Stimulated activated naive B cell treated with anti-CD40 and anti-IgM and Interleukin-4, amounts not matched to agents 10 μg/mL and 1 μg/mL and 100 μg/mL, for 72 hours (primary cell): ENCODE measurements around the gene GALNT18.
A peak's percentile ranks its signal among the peaks of the same experiment; 100 is the strongest.

Experiments
- ATAC-seq, 2 donors: fragments of 150-1000 bp; cut with Tn5 transposase; replicated peaks; 2 replicates each; pipeline ENCODE4 v1.10.0; 2021; ENCODE audit warnings: moderate library complexity in 1 of 2
- DNase-seq: peaks from one replicate; pipeline ENCODE4 v3.0.0; 2021
- H3K27ac Mint-ChIP-seq: one replicate; pipeline ENCODE4 v1.8.0; 2022; ENCODE audit warnings: mild to moderate bottlenecking, mixed read lengths
- H3K27me3 Mint-ChIP-seq, 2 donors: one replicate each; pipeline ENCODE4 v1.8.0; 2022; ENCODE audit warnings: mixed read lengths in 2 of 2
- H3K36me3 Mint-ChIP-seq, 2 donors: one replicate each; pipeline ENCODE4 v1.8.0; 2022; ENCODE audit warnings: mixed read lengths in 2 of 2, mild to moderate bottlenecking in 1 of 2
- H3K4me1 Mint-ChIP-seq, 2 donors: one replicate each; pipeline ENCODE4 v1.8.0; 2022; ENCODE audit warnings: mixed read lengths in 2 of 2, mild to moderate bottlenecking in 1 of 2
- H3K4me3 Mint-ChIP-seq, 2 donors: one replicate each; pipeline ENCODE4 v1.8.0; 2022; ENCODE audit warnings: mild to moderate bottlenecking in 2 of 2, mixed read lengths in 2 of 2, moderate library complexity in 1 of 2
- H3K9me3 Mint-ChIP-seq, 2 donors: one replicate each; pipeline ENCODE4 v1.8.0; 2022; ENCODE audit warnings: mixed read lengths in 2 of 2, mild to moderate bottlenecking in 1 of 2

The GALNT18 gene

DNA sequence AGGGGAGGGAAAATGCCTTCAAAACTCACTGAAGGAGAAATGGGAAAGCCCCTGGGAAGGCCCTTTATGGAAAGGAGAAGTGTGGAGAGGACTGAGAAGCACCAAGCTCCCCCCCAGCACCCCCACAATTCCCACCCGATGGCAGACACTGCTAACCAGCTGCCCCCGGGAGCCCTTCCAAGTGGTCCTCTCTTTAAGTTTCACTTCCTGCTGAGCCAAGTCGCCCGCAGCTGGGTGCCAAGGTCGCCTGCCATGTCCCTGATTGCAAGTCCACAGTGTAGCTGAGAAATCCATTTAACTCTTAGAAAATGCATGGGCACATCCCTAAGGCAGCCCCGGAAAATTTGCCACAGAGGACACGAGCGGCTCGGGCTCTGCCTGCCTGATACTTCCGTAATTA is 68.2 kb downstream of the GALNT18 start:
- peaks cover 8 to 16% of the 10 kb centered on the region in 2 donors for H3K27me3 Mint-ChIP-seq
- no peaks in the 10 kb centered on the region for H3K9me3 Mint-ChIP-seq
- ATAC-seq: peak in 1 of 2 donors; percentile 39
- DNase-seq: no peak
- H3K4me1 Mint-ChIP-seq: peaks cover 0 to 4% of the 10 kb centered on the region in 2 donors
- no peak overlapping the region for H3K27ac Mint-ChIP-seq
- H3K4me3 Mint-ChIP-seq: no peak overlapping the region
- no peaks in the 10 kb centered on the region for H3K36me3 Mint-ChIP-seq

DNA sequence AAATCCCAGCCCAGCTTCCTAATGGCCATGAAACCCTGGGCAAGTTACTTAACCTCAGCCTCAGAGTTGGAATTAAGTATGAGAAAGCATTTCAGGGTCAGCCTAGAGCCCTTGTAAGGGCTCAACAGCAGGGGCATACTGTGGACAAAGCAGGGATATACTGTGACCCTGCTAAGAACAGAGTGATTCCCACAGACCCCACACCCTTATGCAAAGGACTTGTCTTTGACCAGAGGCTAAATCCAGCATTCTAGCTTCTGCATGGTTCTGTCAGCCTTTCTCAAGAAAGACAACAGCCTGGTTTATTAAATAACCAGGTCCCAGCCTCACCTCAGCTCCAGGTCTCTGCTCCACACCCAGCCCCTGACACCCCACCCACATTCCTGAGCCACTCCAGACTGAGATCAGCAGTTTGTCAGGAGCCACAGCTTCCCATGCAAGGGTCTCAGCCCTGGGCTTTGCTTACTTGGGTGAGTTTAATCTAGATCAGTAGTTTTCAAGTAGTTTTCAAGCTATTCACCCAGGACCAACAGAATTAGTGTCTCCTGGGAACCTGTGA is 69.2 kb downstream of the GALNT18 start:
- H3K4me3 Mint-ChIP-seq: no peak overlapping the region
- peaks cover 8 to 16% of the 10 kb centered on the region in 2 donors for H3K27me3 Mint-ChIP-seq
- DNase-seq: no peak
- H3K27ac Mint-ChIP-seq: no peak overlapping the region
- no peak for ATAC-seq
- peaks cover 0 to 4% of the 10 kb centered on the region in 2 donors for H3K4me1 Mint-ChIP-seq
- no peaks in the 10 kb centered on the region for H3K36me3 Mint-ChIP-seq
- no peaks in the 10 kb centered on the region for H3K9me3 Mint-ChIP-seq

DNA sequence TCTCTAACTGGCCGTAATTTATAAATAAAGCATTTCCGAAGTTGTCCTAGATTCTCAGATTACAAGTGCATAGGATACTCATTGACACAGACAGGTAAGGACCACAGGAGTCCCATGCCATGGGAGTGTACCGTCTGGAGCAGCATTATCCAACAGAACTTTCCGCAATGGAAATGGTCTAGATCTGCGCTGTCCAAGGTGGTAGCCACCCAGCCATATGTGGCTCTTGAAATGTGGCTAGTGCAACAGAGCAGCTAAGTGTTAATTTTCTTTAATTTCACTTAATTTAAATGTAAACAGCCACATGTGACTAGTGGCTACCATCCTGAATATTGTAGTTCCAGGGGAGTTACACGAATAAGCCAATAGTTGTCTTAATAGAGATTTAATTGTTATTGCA is 71.3 kb downstream of the GALNT18 start:
- Mint-ChIP-seq H3K27ac (no peak overlapping the region), H3K4me3 (no peak overlapping the region), H3K4me1 (peaks cover 0 to 4% of the 10 kb centered on the region in 2 donors), H3K36me3 (no peaks in the 10 kb centered on the region), H3K27me3 (peaks cover 8 to 20% of the 10 kb centered on the region in 2 donors), H3K9me3 (no peaks in the 10 kb centered on the region)
- DNase-seq (no peak), ATAC-seq (no peak)

DNA sequence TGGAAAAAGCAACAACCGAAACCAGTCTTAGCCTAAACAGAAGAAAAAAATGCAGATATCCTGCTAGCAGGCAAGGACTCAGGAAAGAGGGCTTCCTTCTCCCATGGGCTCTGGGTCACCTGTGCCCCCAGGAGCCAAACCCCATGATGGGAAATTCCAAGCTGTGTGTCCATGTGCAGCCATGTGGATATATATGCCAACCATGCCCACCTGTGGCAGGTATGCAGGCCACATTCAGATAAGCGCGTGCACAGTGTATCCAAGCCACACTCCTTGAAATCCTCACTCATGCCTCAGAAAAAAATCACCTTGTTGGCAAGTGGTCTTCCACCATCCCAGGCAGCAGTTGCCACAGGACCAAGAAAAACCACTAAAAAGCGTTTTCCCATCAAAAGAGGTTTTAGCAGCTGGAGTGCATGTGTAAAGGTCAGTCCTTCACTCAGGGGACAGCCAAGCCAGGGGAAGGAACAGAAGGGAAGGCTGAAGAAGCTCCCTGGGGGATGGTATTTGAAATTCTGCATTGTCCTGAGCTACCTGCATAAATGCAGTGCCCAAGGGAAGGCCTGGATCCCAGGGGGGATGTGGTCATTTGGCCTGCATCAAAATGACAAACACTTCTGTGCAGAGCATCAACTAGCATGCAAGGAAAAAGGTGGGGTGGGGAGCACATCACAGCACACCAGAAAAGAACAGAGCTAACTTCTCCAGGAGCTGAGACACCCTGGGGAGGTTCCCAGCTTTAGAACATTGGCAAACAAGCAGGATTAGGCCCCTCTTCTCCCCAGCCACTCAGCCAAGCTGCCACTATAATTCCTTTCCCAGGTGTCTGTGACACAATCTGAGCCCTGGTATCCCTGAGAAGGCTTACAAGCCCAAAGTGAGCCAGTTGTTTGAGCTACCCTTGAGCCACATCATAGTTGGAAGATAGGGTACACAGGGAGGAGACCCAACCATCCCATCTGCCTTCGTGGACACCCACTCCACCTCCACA is 76.2 kb downstream of the GALNT18 start:
- no peak for ATAC-seq
- no peaks in the 10 kb centered on the region for H3K9me3 Mint-ChIP-seq
- no peak overlapping the region for H3K4me3 Mint-ChIP-seq
- no peak for DNase-seq
- H3K27ac Mint-ChIP-seq: no peak overlapping the region
- H3K36me3 Mint-ChIP-seq: no peaks in the 10 kb centered on the region
- H3K4me1 Mint-ChIP-seq: no peaks in the 10 kb centered on the region
- peaks cover 0 to 13% of the 10 kb centered on the region in 2 donors for H3K27me3 Mint-ChIP-seq

DNA sequence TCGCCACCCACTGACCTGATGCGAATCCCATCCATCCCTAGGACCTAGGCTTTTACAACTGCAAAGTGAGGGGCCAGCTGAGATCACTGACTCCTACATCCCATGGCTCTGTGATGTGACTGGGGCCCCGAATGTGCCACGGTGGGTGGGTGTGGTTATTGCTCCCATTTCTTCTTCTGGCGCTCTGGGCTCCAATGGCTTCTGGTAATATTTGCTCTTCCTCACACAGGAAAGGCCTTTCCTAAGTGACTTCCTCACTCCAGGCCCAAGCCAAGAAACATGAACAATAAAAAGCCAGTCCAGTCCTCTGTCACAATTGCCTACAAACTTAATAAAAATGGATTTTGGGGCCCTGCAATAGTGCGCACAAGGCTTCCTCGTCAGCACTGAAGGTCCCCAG is 78.1 kb downstream of the GALNT18 start:
- Mint-ChIP-seq H3K4me3 (no peak overlapping the region), H3K27me3 (peaks cover 0 to 4% of the 10 kb centered on the region in 2 donors), H3K27ac (no peak overlapping the region), H3K4me1 (no peaks in the 10 kb centered on the region), H3K9me3 (no peaks in the 10 kb centered on the region), H3K36me3 (no peaks in the 10 kb centered on the region)
- no peak for DNase-seq
- ATAC-seq: no peak

DNA sequence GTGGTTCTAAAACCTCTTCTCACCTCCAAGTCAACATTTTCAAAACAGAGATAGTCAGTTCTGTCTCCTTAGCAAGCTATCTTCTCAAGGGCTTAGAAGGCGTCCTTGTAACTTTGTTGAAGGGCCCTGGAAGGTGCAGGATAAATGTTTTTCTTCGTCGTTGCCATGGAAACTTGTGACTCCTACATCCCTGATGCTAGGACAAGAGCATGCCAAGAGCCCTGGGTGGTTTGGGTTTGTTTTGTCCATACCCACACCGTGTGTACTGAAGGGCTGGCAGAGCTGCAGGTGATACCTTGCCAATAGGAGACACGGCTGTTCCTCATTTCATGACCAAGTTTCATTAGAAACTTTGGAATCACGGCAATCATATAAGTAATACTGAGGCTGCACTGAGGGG is 81.6 kb downstream of the GALNT18 start:
- Mint-ChIP-seq H3K27me3 (peaks cover 4% of the 10 kb centered on the region in 2 donors), H3K4me1 (no peaks in the 10 kb centered on the region), H3K9me3 (no peaks in the 10 kb centered on the region), H3K36me3 (no peaks in the 10 kb centered on the region), H3K4me3 (no peak overlapping the region), H3K27ac (no peak overlapping the region)
- no peak for DNase-seq
- ATAC-seq: no peak

DNA sequence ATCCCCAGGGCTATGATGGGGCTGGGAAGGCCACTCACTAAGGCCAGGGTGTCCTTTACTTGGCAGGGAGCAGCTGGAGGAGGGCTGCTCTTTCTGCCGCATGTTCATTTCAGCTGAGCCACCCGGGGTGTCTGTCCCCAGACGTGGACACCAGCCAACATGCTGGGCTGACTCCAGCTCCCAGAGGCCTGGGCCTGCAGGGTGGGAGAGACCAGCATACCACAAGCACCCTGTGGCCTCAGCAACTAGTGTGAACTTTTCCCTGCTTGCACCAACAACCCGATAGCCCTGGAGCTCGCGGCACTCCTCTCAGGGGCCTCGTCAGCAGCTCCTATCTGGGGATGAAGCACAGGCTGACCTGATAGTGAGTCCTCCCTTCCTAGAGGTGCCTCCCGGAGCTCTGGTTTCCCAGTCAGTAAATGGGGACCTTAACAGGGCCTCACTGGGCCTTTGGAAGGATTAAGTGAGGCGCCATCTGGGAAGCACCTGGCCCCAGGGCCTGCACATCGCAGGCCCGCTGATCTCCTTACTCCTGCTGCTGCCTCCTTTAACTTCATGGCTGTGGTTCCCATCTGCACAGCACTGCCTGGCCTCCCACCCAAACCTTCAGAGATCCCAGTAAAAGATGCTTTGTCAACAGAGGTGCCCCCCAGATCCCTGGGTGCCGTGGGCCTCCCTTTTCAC is 83.4 kb downstream of the GALNT18 start:
- H3K9me3 Mint-ChIP-seq: no peaks in the 10 kb centered on the region
- no peaks in the 10 kb centered on the region for H3K36me3 Mint-ChIP-seq
- no peak overlapping the region for H3K27ac Mint-ChIP-seq
- DNase-seq: no peak
- no peak overlapping the region for H3K4me3 Mint-ChIP-seq
- no peaks in the 10 kb centered on the region for H3K4me1 Mint-ChIP-seq
- peaks cover 4% of the 10 kb centered on the region in 2 donors for H3K27me3 Mint-ChIP-seq
- no peak for ATAC-seq

DNA sequence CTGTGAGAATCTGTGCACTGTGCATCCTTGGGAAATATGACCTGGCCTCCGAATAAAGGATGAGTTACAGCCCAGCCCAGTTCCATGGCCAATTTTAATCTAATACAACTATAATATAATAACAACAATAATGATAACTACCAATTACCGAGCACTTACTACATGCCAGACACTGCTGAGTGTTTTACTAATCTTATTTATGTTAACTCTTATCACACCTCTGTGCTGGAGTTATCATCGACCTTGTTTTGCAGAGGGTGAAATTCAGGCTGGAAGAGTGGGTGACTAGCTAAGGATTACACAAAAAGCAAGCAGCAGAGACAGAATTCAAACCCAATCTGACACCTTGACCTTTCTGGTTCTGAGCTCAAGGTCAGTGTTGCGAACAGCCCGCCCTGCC is 83.9 kb downstream of the GALNT18 start:
- Mint-ChIP-seq H3K4me3 (no peak overlapping the region), H3K9me3 (no peaks in the 10 kb centered on the region), H3K27me3 (peaks cover 4% of the 10 kb centered on the region in 2 donors), H3K27ac (no peak overlapping the region), H3K4me1 (no peaks in the 10 kb centered on the region), H3K36me3 (no peaks in the 10 kb centered on the region)
- DNase-seq: no peak
- no peak for ATAC-seq

DNA sequence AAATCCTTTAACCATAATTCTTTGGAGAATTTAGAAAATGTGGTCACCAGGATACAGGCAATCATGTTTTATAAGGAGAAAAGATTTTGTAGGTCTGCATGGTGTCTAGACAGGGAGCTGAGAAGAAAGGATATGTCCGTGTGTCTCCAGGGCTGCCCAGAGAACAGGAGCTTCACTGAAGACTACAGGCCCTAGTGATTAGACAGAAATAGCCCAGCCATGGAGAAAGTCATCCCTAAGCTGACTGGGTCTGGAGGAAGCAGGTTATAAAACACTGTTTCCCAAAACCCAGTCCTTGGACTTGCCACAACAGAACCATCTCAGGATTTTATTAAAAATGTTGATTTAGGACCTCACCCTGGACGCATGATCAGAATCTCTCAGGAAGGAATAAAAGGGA is 84.4 kb downstream of the GALNT18 start:
- H3K27ac Mint-ChIP-seq: no peak overlapping the region
- ATAC-seq (no peak), DNase-seq (no peak)
- no peak overlapping the region for H3K4me3 Mint-ChIP-seq
- no peaks in the 10 kb centered on the region for H3K9me3 Mint-ChIP-seq
- peaks cover 4% of the 10 kb centered on the region in 2 donors for H3K27me3 Mint-ChIP-seq
- H3K4me1 Mint-ChIP-seq: no peaks in the 10 kb centered on the region
- no peaks in the 10 kb centered on the region for H3K36me3 Mint-ChIP-seq

DNA sequence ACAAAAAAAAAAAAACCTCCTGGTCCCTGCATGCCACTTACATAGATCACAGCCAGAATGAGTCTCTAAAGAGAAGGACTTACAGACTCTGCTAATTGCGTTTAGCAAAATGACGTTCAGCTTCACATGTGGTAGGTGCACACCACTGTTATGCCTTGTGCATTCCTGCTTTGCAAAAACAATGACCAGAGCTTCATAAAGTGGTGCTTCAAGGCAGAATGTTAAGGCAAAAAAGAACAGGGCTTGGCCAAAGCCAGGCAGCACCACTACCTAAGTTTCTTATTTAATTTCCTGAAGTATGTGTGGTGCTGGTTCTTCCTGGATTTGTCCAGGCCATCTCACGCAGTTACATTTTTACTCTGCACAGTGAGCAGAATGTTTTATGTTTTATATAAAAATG is 85.2 kb downstream of the GALNT18 start:
- Mint-ChIP-seq H3K4me3 (no peak overlapping the region), H3K4me1 (no peaks in the 10 kb centered on the region), H3K27ac (no peak overlapping the region), H3K36me3 (no peaks in the 10 kb centered on the region), H3K9me3 (no peaks in the 10 kb centered on the region), H3K27me3 (peaks cover 4% of the 10 kb centered on the region in 2 donors)
- no peak for ATAC-seq
- no peak for DNase-seq

DNA sequence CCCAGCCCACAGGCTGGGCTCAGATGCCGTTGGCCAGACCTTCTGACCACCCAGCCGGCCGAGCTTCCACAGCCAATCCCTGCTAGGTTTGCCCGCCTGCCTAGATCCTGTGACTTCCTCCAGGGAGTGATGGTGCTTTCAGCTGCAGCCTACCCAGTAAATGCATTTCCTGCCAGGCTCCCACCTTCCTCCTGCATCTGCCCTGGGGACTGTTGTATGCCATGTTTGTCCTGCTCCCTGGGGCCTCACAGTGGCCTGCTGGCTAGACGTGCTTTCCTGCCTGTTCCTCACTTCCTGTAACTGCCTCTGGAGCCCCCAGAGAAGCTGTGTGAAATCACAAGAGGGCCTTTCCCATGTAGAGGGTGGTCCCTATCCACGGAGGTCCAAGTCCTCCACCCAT is 86.2 kb downstream of the GALNT18 start:
- no peak overlapping the region for H3K4me3 Mint-ChIP-seq
- ATAC-seq (no peak), DNase-seq (no peak)
- H3K4me1 Mint-ChIP-seq: no peaks in the 10 kb centered on the region
- no peaks in the 10 kb centered on the region for H3K36me3 Mint-ChIP-seq
- no peaks in the 10 kb centered on the region for H3K9me3 Mint-ChIP-seq
- H3K27ac Mint-ChIP-seq: no peak overlapping the region
- H3K27me3 Mint-ChIP-seq: peaks cover 4% of the 10 kb centered on the region in 2 donors

DNA sequence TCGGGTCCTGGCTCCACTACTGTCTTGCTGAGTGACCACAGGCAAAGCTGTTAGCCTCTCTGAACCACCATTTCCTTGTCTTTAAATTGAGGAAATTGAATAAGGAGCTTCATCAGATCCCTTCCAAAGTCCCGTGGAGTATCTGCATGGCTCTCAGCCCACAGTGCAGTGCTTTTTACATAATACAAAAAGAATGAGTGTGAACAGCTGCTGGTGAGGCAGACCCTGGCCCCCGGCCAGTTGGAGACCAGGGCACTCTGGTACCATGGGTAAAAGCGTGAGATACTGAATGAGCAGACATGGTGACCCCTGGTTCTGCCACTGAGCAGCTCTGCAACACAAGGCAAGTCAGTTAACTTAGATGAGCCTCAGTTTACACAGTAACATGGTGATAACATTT is 86.8 kb downstream of the GALNT18 start:
- no peaks in the 10 kb centered on the region for H3K9me3 Mint-ChIP-seq
- DNase-seq (no peak), ATAC-seq (no peak)
- no peak overlapping the region for H3K27ac Mint-ChIP-seq
- no peaks in the 10 kb centered on the region for H3K36me3 Mint-ChIP-seq
- peaks cover 4% of the 10 kb centered on the region in 2 donors for H3K27me3 Mint-ChIP-seq
- no peaks in the 10 kb centered on the region for H3K4me1 Mint-ChIP-seq
- H3K4me3 Mint-ChIP-seq: no peak overlapping the region

DNA sequence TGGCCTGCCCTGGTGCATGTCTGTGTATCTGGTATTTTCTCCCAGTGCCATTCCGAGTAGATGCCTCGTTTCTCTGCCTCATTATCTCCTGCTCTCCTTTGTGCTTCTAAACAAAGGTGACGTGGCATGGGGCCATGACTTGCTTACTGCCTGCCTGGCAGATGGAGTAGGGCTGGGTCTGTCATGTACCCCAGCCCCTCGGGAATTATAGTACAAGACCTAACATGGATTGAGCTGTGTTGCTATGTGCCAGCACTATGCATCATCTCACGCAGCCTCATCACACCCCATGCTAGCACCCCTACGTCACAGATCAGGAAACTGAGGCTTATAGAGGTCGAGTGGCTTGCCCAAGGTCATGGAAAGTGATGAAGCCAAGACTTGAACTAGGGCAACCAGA is 88.1 kb downstream of the GALNT18 start:
- H3K36me3 Mint-ChIP-seq: no peaks in the 10 kb centered on the region
- no peaks in the 10 kb centered on the region for H3K4me1 Mint-ChIP-seq
- ATAC-seq: no peak
- no peak overlapping the region for H3K4me3 Mint-ChIP-seq
- no peak for DNase-seq
- no peak overlapping the region for H3K27ac Mint-ChIP-seq
- peaks cover 4% of the 10 kb centered on the region in 2 donors for H3K27me3 Mint-ChIP-seq
- no peaks in the 10 kb centered on the region for H3K9me3 Mint-ChIP-seq

DNA sequence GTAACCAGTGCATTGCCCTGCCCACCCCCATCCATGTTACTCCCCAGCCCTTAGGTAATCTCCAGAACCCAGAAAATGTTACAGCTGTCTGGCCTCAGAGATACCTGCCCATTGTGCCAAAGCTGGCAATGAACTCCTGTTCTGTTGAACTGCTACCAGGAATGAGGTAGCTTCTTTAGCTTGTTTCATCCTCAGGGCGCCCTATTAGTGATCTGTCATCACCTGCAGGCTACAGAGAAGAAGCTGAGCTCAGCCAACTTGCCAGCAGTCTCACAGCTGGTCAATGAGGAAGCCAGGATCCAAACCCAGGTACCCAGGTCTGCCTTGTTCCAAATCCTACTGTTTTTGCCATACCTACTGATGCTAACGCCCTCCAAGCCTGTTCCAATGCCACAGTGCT is 88.7 kb downstream of the GALNT18 start:
- no peaks in the 10 kb centered on the region for H3K36me3 Mint-ChIP-seq
- H3K9me3 Mint-ChIP-seq: peaks cover 0 to 2% of the 10 kb centered on the region in 2 donors
- DNase-seq (no peak), ATAC-seq (no peak)
- no peak overlapping the region for H3K4me3 Mint-ChIP-seq
- H3K4me1 Mint-ChIP-seq: no peaks in the 10 kb centered on the region
- H3K27me3 Mint-ChIP-seq: peaks cover 4% of the 10 kb centered on the region in 2 donors
- H3K27ac Mint-ChIP-seq: no peak overlapping the region
